Esophagus (tissue), 2 donors: ENCODE data around the gene NFKB1. TPM values are rescaled to one million over a fixed set of nuclear protein-coding genes. Genes with fewer than 3 reads are reported as not detected.
"Not testable (repeated sequence)": the region's sequence is repeated elsewhere in the genome, so short reads cannot be mapped to it uniquely, and the experiment has no call there.

Experiments used
- H3K27ac ChIP-seq, 2 donors: one replicate each; pipeline ENCODE4 v1.5.1; 2013; ENCODE audit warnings: low read depth in 2 of 2, mild to moderate bottlenecking in 2 of 2, inconsistent platforms in 1 of 2, low read length in 1 of 2, moderate library complexity in 1 of 2
- H3K27me3 ChIP-seq, 2 donors: one replicate each; pipeline ENCODE4 v1.6.1; 2013; ENCODE audit warnings: low read length in 2 of 2, control low read depth in 1 of 2, mild to moderate bottlenecking in 1 of 2; ENCODE audit not compliant: insufficient read depth in 2 of 2, control insufficient read depth in 1 of 2
- H3K36me3 ChIP-seq, 2 donors: one replicate each; pipeline ENCODE4 v1.6.1; 2013; ENCODE audit warnings: low read length in 1 of 2; ENCODE audit not compliant: control insufficient read depth in 2 of 2, insufficient read depth in 2 of 2
- H3K4me1 ChIP-seq, 2 donors: one replicate each; pipeline ENCODE4 v1.6.1; 2013; ENCODE audit warnings: low read length in 1 of 2; ENCODE audit not compliant: control insufficient read depth in 2 of 2, insufficient read depth in 2 of 2
- H3K4me3 ChIP-seq, 2 donors: one replicate each; pipeline ENCODE4 v1.5.1; 2013; ENCODE audit warnings: low read length in 2 of 2, mild to moderate bottlenecking in 2 of 2, low read depth in 1 of 2, moderate library complexity in 1 of 2
- H3K9me3 ChIP-seq, 2 donors: one replicate each; pipeline ENCODE4 v1.6.1; 2013; ENCODE audit warnings: mild to moderate bottlenecking in 2 of 2, low read depth in 1 of 2, low read length in 1 of 2, moderate library complexity in 1 of 2; ENCODE audit not compliant: control insufficient read depth in 2 of 2, insufficient read depth in 1 of 2
- WGBS, 2 donors: extraction: QIAGEN DNeasy Blood & Tissue Kit; methylation state at CpG; one replicate each; pipeline ENCODE4 v1.1.7; 2013; 5-methylcytosine and 5-hydroxymethylcytosine counted together
- polyA plus RNA-seq, 2 donors: library from polyadenylated mRNA; stranded (reverse); fragments of 200-250 nt; gene quantifications; one replicate each; pipeline ENCODE4 v1.2.3, GENCODE V29; 2013
- donor health status: healthy with polysubstance abuse.
- donor health status: Bipolar disorder and iron deficiency.

Gene NFKB1
- polyA plus RNA-seq, 2 donors: 6.9 to 16.5 TPM

GRCh38 chr4:102567427-102567826, 66.3 kb downstream of the NFKB1 start:
- WGBS, 2 donors: 29 to 52% methylated on average over 1 of the region's 1 CpG
- Histone ChIP-seq H3K4me1 (no peaks in the 10 kb centered on the region), H3K27ac (no peak overlapping the region), H3K9me3 (no peaks in the 10 kb centered on the region), H3K36me3 (peaks cover 0 to 2% of the 10 kb centered on the region in 2 donors), H3K27me3 (no peaks in the 10 kb centered on the region), H3K4me3 (no peak overlapping the region)

GRCh38 chr4:102569200-102569599, 68.0 kb downstream of the NFKB1 start:
- Histone ChIP-seq H3K4me3 (no peak overlapping the region), H3K4me1 (no peaks in the 10 kb centered on the region), H3K36me3 (peaks cover 0 to 2% of the 10 kb centered on the region in 2 donors), H3K27ac (no peak overlapping the region), H3K27me3 (no peaks in the 10 kb centered on the region), H3K9me3 (no peaks in the 10 kb centered on the region)
- 62% methylated on average over 2 of the region's 2 CpGs for WGBS, 2 donors

GRCh38 chr4:102570211-102570610, 69.1 kb downstream of the NFKB1 start:
- not testable (repeated sequence) for H3K36me3 ChIP-seq, H3K4me3 ChIP-seq, H3K9me3 ChIP-seq, H3K27me3 ChIP-seq, H3K4me1 ChIP-seq, H3K27ac ChIP-seq
- 95 to 97% methylated on average over 1 of the region's 1 CpG for WGBS, 2 donors

GRCh38 chr4:102572452-102572851, 71.3 kb downstream of the NFKB1 start:
- Histone ChIP-seq H3K36me3 (peaks cover 0 to 5% of the 10 kb centered on the region in 2 donors), H3K4me3 (no peak overlapping the region), H3K27me3 (no peaks in the 10 kb centered on the region), H3K9me3 (no peaks in the 10 kb centered on the region), H3K4me1 (no peaks in the 10 kb centered on the region), H3K27ac (no peak overlapping the region)
- WGBS, 2 donors: 90 to 92% methylated on average over 3 of the region's 3 CpGs

GRCh38 chr4:102574317-102574716, 73.2 kb downstream of the NFKB1 start:
- Histone ChIP-seq H3K36me3 (peaks cover 0 to 11% of the 10 kb centered on the region in 2 donors), H3K4me3 (no peak overlapping the region), H3K4me1 (no peaks in the 10 kb centered on the region), H3K27ac (no peak overlapping the region), H3K27me3 (no peaks in the 10 kb centered on the region), H3K9me3 (no peaks in the 10 kb centered on the region)
- WGBS, 2 donors: 74 to 82% methylated on average over 2 of the region's 2 CpGs

GRCh38 chr4:102575369-102576129, 74.4 kb downstream of the NFKB1 start:
- Histone ChIP-seq H3K36me3 (peaks cover 0 to 13% of the 10 kb centered on the region in 2 donors), H3K9me3 (no peaks in the 10 kb centered on the region), H3K4me3 (no peak overlapping the region), H3K27me3 (no peaks in the 10 kb centered on the region), H3K27ac (no peak overlapping the region), H3K4me1 (no peaks in the 10 kb centered on the region)
- WGBS, 2 donors: 81 to 86% methylated on average over 6 of the region's 6 CpGs

- H3K4me1 ChIP-seq: no peaks in the 10 kb centered on the region
- no peaks in the 10 kb centered on the region for H3K27me3 ChIP-seq
- no peak overlapping the region for H3K4me3 ChIP-seq
- no peak overlapping the region for H3K27ac ChIP-seq
- WGBS, 2 donors: 87 to 88% methylated on average over 3 of the region's 3 CpGs
- peaks cover 0 to 13% of the 10 kb centered on the region in 2 donors for H3K36me3 ChIP-seq
- H3K9me3 ChIP-seq: no peaks in the 10 kb centered on the region
Measured at GRCh38 chr4:102578270-102578669, 77.1 kb downstream of the NFKB1 start.

GRCh38 chr4:102578819-102579218, 77.7 kb downstream of the NFKB1 start:
- 87 to 89% methylated on average over 8 of the region's 8 CpGs for WGBS, 2 donors
- Histone ChIP-seq H3K4me1 (no peaks in the 10 kb centered on the region), H3K9me3 (no peaks in the 10 kb centered on the region), H3K4me3 (no peak overlapping the region), H3K27me3 (no peaks in the 10 kb centered on the region), H3K36me3 (peaks cover 0 to 13% of the 10 kb centered on the region in 2 donors), H3K27ac (no peak overlapping the region)

- Histone ChIP-seq H3K4me3 (no peak overlapping the region), H3K9me3 (no peaks in the 10 kb centered on the region), H3K4me1 (no peaks in the 10 kb centered on the region), H3K27ac (no peak overlapping the region), H3K36me3 (peaks cover 0 to 13% of the 10 kb centered on the region in 2 donors), H3K27me3 (no peaks in the 10 kb centered on the region)
- WGBS, 2 donors: 85 to 86% methylated on average over 2 of the region's 2 CpGs
Measured at GRCh38 chr4:102579794-102580462, 78.8 kb downstream of the NFKB1 start.

- WGBS, 2 donors: 82 to 88% methylated on average over 1 of the region's 1 CpG
- peaks cover 0 to 13% of the 10 kb centered on the region in 2 donors for H3K36me3 ChIP-seq
- no peaks in the 10 kb centered on the region for H3K4me1 ChIP-seq
- H3K4me3 ChIP-seq: no peak overlapping the region
- H3K9me3 ChIP-seq: no peaks in the 10 kb centered on the region
- H3K27me3 ChIP-seq: no peaks in the 10 kb centered on the region
- H3K27ac ChIP-seq: no peak overlapping the region
Measured at GRCh38 chr4:102580463-102580842, 79.3 kb downstream of the NFKB1 start.
